WTC11 (cell line): ENCODE measurements around the gene LDLRAD3. TPM values are rescaled to one million over a fixed set of nuclear protein-coding genes. Genes with fewer than 3 reads are reported as not detected.
A peak's percentile ranks its signal among the peaks of the same experiment; 100 is the strongest.

ENCODE experiments used
- ATAC-seq: fragments of 200-7000 bp; cut with Tn5 transposase; 2 replicates; pipeline ENCODE4 v1.10.0; 2021; ENCODE audit warnings: mild to moderate bottlenecking, moderate library complexity
- CTCF ChIA-PET: fragments of 300-600 bp; sonication (Branson Sonifier 250); formaldehyde crosslinking; loops from one replicate; lab custom pipeline; 2021; ENCODE audit warnings: antibody characterized with exemption; lab: Charles Lee
- POLR2A ChIA-PET: fragments of 350-600 bp; sonication (Branson Sonifier 250); formaldehyde crosslinking; loops from one replicate; lab custom pipeline; 2021; ENCODE audit warnings: antibody characterized with exemption; lab: Charles Lee
- DNase-seq: peaks from one replicate; pipeline ENCODE4 v3.0.0; 2021; ENCODE audit warnings: low spot score
- H3K27ac Mint-ChIP-seq: 2 replicates; pipeline ENCODE4 v1.8.0; 2021; ENCODE audit warnings: mixed read lengths
- H3K27me3 Mint-ChIP-seq: 2 replicates; pipeline ENCODE4 v1.8.0; 2021; ENCODE audit warnings: low read depth, mild to moderate bottlenecking, moderate library complexity, mixed read lengths
- H3K36me3 Mint-ChIP-seq: 2 replicates; pipeline ENCODE4 v1.8.0; 2021; ENCODE audit warnings: mixed read lengths
- H3K4me1 Mint-ChIP-seq: 2 replicates; pipeline ENCODE4 v1.8.0; 2022; ENCODE audit warnings: mixed read lengths
- H3K4me3 Mint-ChIP-seq: 2 replicates; pipeline ENCODE4 v1.8.0; 2021; ENCODE audit warnings: mild to moderate bottlenecking, moderate library complexity, mixed read lengths
- H3K9me3 Mint-ChIP-seq: 2 replicates; pipeline ENCODE4 v1.8.0; 2021; ENCODE audit warnings: mixed read lengths
- AR ChIP-seq: fragments of 250-450 bp; sonication (Bioruptor Pico); IDR thresholded peaks from 2 replicates; pipeline ENCODE4 v1.9.0; 2021; ENCODE audit warnings: mild to moderate bottlenecking
- E2F4 ChIP-seq: sonication (generic); formaldehyde crosslinking; IDR thresholded peaks from 2 replicates; pipeline ENCODE4 v1.8.1; 2022; ENCODE audit warnings: low read depth, mild to moderate bottlenecking, moderate library complexity, missing genetic modification reagents, borderline replicate concordance
- ELF4 ChIP-seq: sonication (generic); formaldehyde crosslinking; IDR thresholded peaks from 2 replicates; pipeline ENCODE4 v1.8.1; 2022; ENCODE audit warnings: low read depth, mild to moderate bottlenecking, moderate library complexity, missing genetic modification reagents
- ESRRA ChIP-seq: sonication (generic); formaldehyde crosslinking; IDR thresholded peaks from 2 replicates; pipeline ENCODE4 v1.8.1; 2022; ENCODE audit warnings: mild to moderate bottlenecking, missing genetic modification reagents, borderline replicate concordance
- FOXK1 ChIP-seq: sonication (generic); formaldehyde crosslinking; IDR thresholded peaks from 2 replicates; pipeline ENCODE4 v1.8.0; 2022; ENCODE audit warnings: mild to moderate bottlenecking, moderate library complexity, missing genetic modification reagents
- FOXP1 ChIP-seq: sonication (generic); formaldehyde crosslinking; IDR thresholded peaks from 2 replicates; pipeline ENCODE4 v1.8.0; 2022; ENCODE audit warnings: missing genetic modification reagents, mild to moderate bottlenecking, moderate library complexity, borderline replicate concordance
- GABPB1 ChIP-seq: sonication (generic); formaldehyde crosslinking; IDR thresholded peaks from 2 replicates; pipeline ENCODE4 v1.8.1; 2023; ENCODE audit warnings: mild to moderate bottlenecking, missing genetic modification reagents
- GRHL2 ChIP-seq: fragments of 250-450 bp; sonication (Bioruptor Pico); IDR thresholded peaks from 2 replicates; pipeline ENCODE4 v1.8.0; 2022; ENCODE audit warnings: mild to moderate bottlenecking, moderate library complexity; ENCODE audit not compliant: insufficient replicate concordance, severe bottlenecking
- IRF1 ChIP-seq: sonication (generic); formaldehyde crosslinking; IDR thresholded peaks from 2 replicates; pipeline ENCODE4 v1.8.0; 2023; ENCODE audit warnings: missing genetic modification reagents
- JUN ChIP-seq: sonication (generic); formaldehyde crosslinking; IDR thresholded peaks from 2 replicates; pipeline ENCODE4 v1.8.0; 2023; ENCODE audit warnings: mild to moderate bottlenecking, missing genetic modification reagents
- NFE2L1 ChIP-seq: sonication (generic); formaldehyde crosslinking; IDR thresholded peaks from 2 replicates; pipeline ENCODE4 v1.8.1; 2023; ENCODE audit warnings: missing genetic modification reagents
- PRDM15 ChIP-seq: sonication (generic); formaldehyde crosslinking; IDR thresholded peaks from 2 replicates; pipeline ENCODE4 v1.8.0; 2022; ENCODE audit warnings: missing genetic modification reagents
- RELA ChIP-seq: sonication (generic); formaldehyde crosslinking; IDR thresholded peaks from 2 replicates; pipeline ENCODE4 v1.8.1; 2022; ENCODE audit warnings: missing genetic modification reagents, mild to moderate bottlenecking, borderline replicate concordance
- SP1 ChIP-seq: sonication (generic); formaldehyde crosslinking; conservative IDR thresholded peaks from 2 replicates; pipeline ENCODE4 v1.8.1; 2022; ENCODE audit warnings: missing genetic modification reagents
- TCF7 ChIP-seq: sonication (generic); formaldehyde crosslinking; IDR thresholded peaks from 2 replicates; pipeline ENCODE4 v1.8.0; 2022; ENCODE audit warnings: mild to moderate bottlenecking, low read depth, missing genetic modification reagents, moderate library complexity
- TEAD4 ChIP-seq: sonication (generic); formaldehyde crosslinking; IDR thresholded peaks from 2 replicates; pipeline ENCODE4 v1.8.0; 2022; ENCODE audit warnings: mild to moderate bottlenecking, missing genetic modification reagents
- ZBTB21 ChIP-seq: sonication (generic); formaldehyde crosslinking; IDR thresholded peaks from 2 replicates; pipeline ENCODE4 v1.8.1; 2023; ENCODE audit warnings: mild to moderate bottlenecking, missing genetic modification reagents, borderline replicate concordance
- ZBTB43 ChIP-seq: sonication (generic); formaldehyde crosslinking; IDR thresholded peaks from 2 replicates; pipeline ENCODE4 v1.8.1; 2023; ENCODE audit warnings: mild to moderate bottlenecking, missing genetic modification reagents
- ZNF423 ChIP-seq: fragments of 250-450 bp; sonication (Bioruptor Pico); IDR thresholded peaks from 2 replicates; pipeline ENCODE4 v2.1.2; 2022; ENCODE audit warnings: mild to moderate bottlenecking, moderate library complexity
- ZNF512 ChIP-seq: sonication (generic); formaldehyde crosslinking; IDR thresholded peaks from 2 replicates; pipeline ENCODE4 v1.8.1; 2022; ENCODE audit warnings: missing genetic modification reagents, borderline replicate concordance
- total RNA-seq: library from RNA; stranded (reverse); gene quantifications from 3 replicates; pipeline ENCODE4 v1.2.3, GENCODE V29; 2021

Gene LDLRAD3
- total RNA-seq, 1 experiment from 2014 or later: 14.5 TPM

- H3K27me3 Mint-ChIP-seq: peaks cover 23% of the 10 kb centered on the region
- no peaks in the 10 kb centered on the region for H3K9me3 Mint-ChIP-seq
- ChIA-PET CTCF (interaction anchor here (2.2 kb wide), 1 partner anchor 123 kb away, joined by 10 read pairs; no protein-coding TSS in a partner anchor), POLR2A (no interaction called here)
- no peak for DNase-seq
- no peak for ATAC-seq
- TF ChIP-seq TEAD4 (CRISPR knock-in tag) (no peak), AR (CRISPR knock-in tag) (no peak), JUN (no peak), ZNF512 (no peak), GRHL2 (CRISPR knock-in tag) (no peak), ESRRA (CRISPR knock-in tag) (no peak)
- H3K36me3 Mint-ChIP-seq: no peaks in the 10 kb centered on the region
- H3K27ac Mint-ChIP-seq: no peak overlapping the region
- H3K4me1 Mint-ChIP-seq: peaks cover 58% of the 10 kb centered on the region
- H3K4me3 Mint-ChIP-seq: peak overlapping the region; percentile 88
These were observed 1.3 kb downstream of the LDLRAD3 start for GRCh38 chr11:35945137-35945518.

GRCh38 chr11:35946766-35947165 is 2.9 kb downstream of the LDLRAD3 start:
- Mint-ChIP-seq H3K4me3 (no peak overlapping the region), H3K9me3 (no peaks in the 10 kb centered on the region), H3K27ac (no peak overlapping the region), H3K4me1 (peaks cover 58% of the 10 kb centered on the region), H3K27me3 (peaks cover 23% of the 10 kb centered on the region), H3K36me3 (no peaks in the 10 kb centered on the region)
- ChIA-PET POLR2A (no interaction called here), CTCF (no interaction called here)
- no peak for TF ChIP-seq PRDM15 (CRISPR knock-in tag)
- no peak for TF ChIP-seq NFE2L1 (CRISPR knock-in tag)
- no peak for TF ChIP-seq ZBTB21 (CRISPR knock-in tag)
- TF ChIP-seq FOXP1 (CRISPR knock-in tag): no peak
- ATAC-seq (no peak), DNase-seq (no peak)

- DNase-seq (no peak), ATAC-seq (no peak)
- Mint-ChIP-seq H3K4me1 (peaks cover 57% of the 10 kb centered on the region), H3K27me3 (peaks cover 20% of the 10 kb centered on the region), H3K36me3 (no peaks in the 10 kb centered on the region), H3K27ac (no peak overlapping the region), H3K9me3 (no peaks in the 10 kb centered on the region), H3K4me3 (no peak overlapping the region)
- CTCF ChIA-PET: no interaction called here
- POLR2A ChIA-PET: interaction anchor here (1.2 kb wide), 1 partner anchor 16 kb away, joined by 6 read pairs; no protein-coding TSS in a partner anchor
- no peak for TF ChIP-seq E2F4 (CRISPR knock-in tag)
- no peak for TF ChIP-seq SP1 (CRISPR knock-in tag)
- no peak for TF ChIP-seq ESRRA (CRISPR knock-in tag)
- no peak for TF ChIP-seq ZBTB43 (CRISPR knock-in tag)
- TF ChIP-seq IRF1: no peak
- TF ChIP-seq TCF7: no peak
- TF ChIP-seq GABPB1 (CRISPR knock-in tag): no peak
- no peak for TF ChIP-seq RELA
- TF ChIP-seq ZNF423: no peak
- no peak for TF ChIP-seq ELF4 (CRISPR knock-in tag)
- TF ChIP-seq FOXK1: no peak
- no peak for TF ChIP-seq TEAD4 (CRISPR knock-in tag)
These were observed 3.6 kb downstream of the LDLRAD3 start for GRCh38 chr11:35947437-35947836.
